WI38 (cell line): Measurements from ENCODE around the gene UQCC2.

ENCODE experiments used
- H3K4me3 ChIP-seq: 2 replicates; pipeline ENCODE4 v1.5.1; 2011; ENCODE audit warnings: low read depth, mild to moderate bottlenecking, control low read depth, low read length
- TF ChIP-seq, protein P1 (sequence below): IDR thresholded peaks from 2 replicates; pipeline ENCODE4 v1.5.1; 2012; ENCODE audit warnings: low read depth, mild to moderate bottlenecking, control low read depth, low read length

The UQCC2 gene

DNA sequence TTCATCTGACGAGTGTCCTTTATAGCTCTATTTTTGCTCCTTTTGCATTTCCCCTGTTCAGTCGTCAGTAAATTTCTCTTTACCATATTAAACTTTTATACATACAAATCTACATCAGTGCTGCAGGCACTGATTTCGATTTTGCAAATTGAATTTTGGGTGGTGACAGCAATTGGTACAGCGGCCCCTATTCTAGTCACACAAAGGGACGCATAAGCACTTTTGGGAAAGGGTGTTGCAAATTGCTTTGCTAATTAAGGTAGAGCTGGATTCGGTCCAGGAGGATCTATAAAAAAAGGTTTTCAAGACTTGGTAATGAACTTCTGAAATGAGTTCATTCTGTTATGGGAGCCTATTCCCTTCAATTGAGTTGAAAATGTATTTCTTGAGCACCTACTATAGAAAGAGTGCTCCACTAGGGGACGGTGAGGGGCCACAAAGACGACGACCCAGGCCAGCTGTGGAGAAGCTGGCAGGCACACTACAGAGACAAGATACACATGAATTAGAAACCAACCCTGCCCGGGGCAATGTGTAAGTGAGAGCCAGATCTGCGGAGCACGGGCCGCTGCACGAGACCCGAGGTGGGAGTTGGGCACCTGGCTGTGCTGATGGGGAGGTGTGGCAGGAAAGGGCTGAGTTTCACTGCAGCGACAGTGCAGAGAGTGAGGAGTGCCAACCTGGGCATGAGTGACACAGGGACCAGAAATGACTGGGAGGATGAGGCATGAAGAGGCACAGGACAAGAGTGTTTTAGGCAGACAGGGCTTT, 5.4 kb downstream of the UQCC2 start:
- H3K4me3 ChIP-seq, result no peak overlapping the region

DNA sequence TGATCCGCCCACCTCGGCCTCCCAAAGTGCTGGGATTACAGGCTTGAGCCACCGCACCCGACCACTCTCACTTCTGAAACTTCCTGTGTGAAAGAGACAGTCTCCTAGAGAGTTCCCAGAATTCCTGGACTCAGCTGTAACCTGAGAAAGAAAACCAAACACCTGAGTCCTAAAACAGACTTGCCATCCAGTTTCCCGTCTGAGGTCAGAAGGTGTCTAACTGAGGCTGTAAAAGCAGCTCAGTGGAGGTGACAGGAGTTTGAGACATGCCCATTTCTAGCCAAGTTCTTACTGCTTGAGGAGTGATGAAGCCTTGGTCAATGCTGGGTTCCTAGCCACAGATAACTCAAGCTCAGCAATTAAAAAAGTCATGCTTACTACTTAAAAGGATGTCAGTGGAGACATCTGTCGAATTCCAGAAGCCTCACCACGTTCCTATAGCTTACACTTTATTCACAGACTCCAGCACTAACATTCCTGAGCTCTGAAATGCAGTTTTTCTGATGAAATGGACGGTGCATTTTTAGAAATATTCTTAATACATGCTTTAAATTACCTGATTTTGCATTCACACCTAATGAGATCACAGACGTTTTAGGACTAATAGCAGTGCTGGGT, 6.1 kb downstream of the UQCC2 start:
- TF ChIP-seq, protein P1, sequence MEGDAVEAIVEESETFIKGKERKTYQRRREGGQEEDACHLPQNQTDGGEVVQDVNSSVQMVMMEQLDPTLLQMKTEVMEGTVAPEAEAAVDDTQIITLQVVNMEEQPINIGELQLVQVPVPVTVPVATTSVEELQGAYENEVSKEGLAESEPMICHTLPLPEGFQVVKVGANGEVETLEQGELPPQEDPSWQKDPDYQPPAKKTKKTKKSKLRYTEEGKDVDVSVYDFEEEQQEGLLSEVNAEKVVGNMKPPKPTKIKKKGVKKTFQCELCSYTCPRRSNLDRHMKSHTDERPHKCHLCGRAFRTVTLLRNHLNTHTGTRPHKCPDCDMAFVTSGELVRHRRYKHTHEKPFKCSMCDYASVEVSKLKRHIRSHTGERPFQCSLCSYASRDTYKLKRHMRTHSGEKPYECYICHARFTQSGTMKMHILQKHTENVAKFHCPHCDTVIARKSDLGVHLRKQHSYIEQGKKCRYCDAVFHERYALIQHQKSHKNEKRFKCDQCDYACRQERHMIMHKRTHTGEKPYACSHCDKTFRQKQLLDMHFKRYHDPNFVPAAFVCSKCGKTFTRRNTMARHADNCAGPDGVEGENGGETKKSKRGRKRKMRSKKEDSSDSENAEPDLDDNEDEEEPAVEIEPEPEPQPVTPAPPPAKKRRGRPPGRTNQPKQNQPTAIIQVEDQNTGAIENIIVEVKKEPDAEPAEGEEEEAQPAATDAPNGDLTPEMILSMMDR, result no peak
- H3K4me3 ChIP-seq, result no peak overlapping the region

More for the DNA sequence above, 5.4 kb downstream of the UQCC2 start:
- TF ChIP-seq, protein P1, result no peak

DNA sequence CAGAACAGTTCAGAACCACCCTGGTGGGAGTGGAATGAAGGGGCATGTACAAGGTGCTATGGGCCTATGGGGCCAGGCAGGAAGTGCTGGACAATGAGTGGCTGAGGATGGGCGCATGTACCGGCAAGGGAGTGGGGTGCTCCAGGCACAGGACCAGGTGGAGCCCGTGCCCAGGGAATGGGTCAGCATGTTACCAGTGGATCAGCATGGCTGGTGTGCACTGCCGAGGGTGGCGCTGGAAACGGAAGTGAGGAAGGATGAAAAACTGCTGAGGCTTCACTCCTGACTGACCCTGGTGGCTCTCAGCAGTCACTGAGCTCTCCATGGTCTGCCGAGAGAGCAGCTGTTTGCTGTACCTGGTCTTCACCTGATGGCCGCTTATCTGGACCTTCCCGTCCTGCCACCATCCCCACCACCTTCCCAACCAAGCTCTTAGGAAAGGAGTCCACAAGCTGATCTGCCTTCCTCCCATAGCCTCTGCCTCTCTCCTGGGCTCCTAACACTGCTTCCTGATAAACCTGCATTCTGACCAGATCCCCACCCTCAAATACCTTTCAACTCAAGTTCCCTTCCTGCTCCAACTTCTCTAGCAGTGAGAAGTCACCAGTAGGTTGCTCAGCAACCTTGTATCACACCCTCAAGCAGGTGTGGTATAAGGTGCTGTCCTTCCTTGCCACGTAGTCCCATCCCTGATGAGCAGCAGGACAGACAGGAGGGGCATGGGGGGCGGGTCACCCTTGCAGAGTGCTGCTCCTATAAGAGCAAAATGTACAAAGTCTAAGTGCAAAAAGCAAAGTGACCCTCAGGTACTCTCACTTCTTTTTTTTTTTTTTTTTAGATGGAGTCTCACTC, 7.1 kb downstream of the UQCC2 start:
- no peak overlapping the region for H3K4me3 ChIP-seq
- TF ChIP-seq, protein P1, result no peak

DNA sequence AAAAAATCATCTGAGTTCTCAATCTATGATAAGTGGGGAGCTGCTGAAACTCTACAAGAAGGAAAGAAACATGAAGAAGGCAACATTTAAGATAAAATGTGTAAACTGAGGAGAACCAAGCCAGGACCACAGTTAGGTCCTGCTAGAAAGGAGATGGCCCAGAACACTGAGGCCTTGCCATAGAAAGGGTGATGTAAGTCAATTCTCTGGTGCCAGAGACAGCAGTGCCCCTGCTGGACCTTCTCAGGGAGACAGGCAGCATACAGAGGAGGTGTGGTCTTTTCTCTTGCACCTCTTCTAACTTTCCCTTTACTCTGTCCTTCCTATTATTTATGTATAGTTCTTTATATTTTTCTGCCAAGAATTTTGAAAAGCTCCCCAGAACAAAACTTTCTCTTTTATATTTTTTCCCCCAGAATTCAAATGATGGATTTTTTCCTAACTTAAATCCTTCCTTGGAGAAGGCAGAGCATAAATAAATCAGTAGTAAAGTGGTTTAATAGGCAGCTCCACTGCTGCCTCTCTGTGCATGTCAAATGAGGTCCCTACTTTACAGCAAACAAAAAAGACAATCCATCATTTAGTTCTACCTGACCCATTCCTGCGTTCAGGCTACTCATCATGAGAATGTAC, 9.0 kb downstream of the UQCC2 start:
- no peak overlapping the region for H3K4me3 ChIP-seq
- TF ChIP-seq, protein P1, result peak; percentile 55

DNA sequence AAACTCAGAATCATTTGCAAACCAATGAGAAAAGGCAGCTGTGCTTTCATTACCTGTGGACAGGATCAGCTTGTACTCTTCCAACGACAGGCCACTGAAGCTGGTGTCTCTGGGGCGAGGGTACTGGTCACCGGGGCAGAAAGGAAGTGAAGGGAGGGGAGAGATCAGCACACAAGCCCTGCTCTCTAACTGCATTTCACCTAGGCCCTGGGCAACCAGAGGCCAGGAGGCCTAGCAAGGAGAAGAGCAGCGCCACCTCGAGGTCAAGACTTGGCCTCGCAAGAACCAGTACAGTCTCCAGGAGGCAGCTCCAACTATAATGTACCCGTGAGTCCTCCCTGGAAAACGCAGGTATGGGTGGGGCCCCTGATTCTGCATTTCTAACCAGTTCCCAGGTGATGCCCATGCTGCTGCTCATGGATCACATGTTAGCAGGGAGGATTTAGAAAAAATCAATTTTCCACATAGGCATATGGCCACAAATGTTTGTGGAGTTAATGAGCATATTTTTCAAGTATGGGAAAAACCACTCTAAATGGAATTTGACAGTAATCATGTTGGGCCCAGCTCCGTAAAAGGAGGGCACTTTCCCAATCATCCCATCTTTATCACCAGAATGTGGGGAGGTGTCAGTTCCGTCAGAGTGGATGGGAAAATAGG, 11.0 kb downstream of the UQCC2 start:
- H3K4me3 ChIP-seq, result no peak overlapping the region
- TF ChIP-seq, protein P1, result peak; percentile 66

DNA sequence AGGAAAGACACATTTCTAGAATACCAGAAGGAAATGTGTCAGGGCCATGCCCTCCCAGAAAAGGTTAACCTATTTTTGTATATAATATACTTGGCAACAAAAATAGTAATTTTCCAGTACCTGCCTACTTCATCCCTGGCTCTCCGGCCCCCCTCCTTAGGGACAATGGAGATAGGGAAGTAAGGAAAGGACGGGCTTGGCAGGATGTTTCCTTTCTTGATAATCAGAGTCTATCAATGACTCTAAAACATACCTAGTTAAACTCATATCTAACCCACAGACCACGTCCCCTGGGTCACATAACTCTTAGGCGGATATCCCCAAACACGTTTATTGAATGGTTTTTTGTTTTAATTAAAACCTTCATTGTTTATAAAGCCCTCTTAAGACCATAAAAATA, 11.8 kb downstream of the UQCC2 start:
- TF ChIP-seq, protein P1, result no peak
- H3K4me3 ChIP-seq, result no peak overlapping the region
